GM19463 (cell line): ENCODE data around the gene KHSRP.
"Not testable (repeated sequence)": the region's sequence is repeated elsewhere in the genome, so short reads cannot be mapped to it uniquely, and the experiment has no call there.

Source experiments
- ATAC-seq: cut with Tn5 transposase; IDR thresholded peaks from one replicate; pipeline ENCODE4 v1.9.1; 2021; ENCODE audit warnings: mild to moderate bottlenecking, moderate library complexity; ENCODE audit not compliant: unreplicated experiment

Gene KHSRP

GRCh38 chr19:6421075-6422014 lies 3.3 kb downstream of the KHSRP start:
- no peak for ATAC-seq

DNA sequence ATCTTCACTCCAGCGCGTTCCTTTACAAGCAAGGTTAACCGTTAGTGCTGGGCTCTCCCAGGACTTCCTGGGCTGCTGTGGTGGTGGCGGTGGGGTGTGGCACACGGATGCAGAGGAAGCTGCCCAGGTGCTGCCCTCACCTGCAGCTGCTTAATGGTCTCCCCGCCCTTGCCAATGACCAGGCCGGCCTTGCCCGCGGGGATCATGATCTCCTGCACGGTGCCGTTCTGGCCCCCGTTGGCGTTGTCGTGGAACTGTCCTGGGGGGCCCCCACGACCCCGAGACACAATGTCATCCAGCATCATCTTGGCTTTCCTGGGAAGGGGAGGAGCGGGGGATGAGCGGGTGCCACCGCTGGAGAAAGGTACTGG lies 6.1 kb downstream of the KHSRP start:
- no peak for ATAC-seq

DNA sequence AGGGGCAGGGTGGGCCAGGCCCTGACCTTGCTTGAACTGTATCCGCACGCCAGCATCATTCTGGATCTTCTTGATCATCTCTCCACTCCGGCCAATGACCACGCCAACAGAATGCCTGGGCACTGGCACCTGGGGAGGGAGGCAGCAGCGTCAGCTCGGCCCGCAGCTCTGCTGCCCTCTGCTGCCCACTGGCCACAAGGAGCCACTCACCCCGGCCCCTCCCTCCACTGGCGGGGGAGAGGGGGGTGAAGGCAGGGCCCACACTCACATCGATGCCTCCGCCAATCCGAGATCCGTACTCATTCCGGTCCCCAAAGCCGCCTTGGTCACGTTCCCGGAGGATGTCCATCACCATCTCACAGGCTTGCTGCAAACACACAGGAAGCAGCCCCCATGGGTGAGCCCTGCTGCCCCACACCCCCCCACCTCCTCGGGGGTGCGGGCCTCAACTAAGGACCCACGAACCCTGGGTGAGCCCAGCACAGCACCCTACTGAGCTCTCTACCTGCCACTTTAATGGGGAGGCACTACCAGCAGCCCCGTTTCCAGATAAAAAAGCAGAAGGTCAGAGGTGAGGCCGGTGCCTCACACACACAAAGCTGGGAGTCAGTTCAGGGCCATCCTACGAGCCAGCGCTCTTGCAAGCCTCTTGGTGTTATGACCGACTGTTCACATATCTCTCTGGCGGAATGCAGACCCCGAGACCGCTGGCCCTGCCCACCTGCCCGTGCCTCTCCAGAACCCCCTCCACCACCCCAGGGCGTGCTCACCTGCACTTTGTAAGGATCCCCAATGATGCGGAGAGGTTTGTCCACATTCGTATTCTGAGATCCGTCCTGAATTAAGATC lies 6.7 kb downstream of the KHSRP start:
- no peak for ATAC-seq

- ATAC-seq = no peak
These were observed 7.8 kb downstream of the KHSRP start for GRCh38 chr19:6416658-6417405.

DNA sequence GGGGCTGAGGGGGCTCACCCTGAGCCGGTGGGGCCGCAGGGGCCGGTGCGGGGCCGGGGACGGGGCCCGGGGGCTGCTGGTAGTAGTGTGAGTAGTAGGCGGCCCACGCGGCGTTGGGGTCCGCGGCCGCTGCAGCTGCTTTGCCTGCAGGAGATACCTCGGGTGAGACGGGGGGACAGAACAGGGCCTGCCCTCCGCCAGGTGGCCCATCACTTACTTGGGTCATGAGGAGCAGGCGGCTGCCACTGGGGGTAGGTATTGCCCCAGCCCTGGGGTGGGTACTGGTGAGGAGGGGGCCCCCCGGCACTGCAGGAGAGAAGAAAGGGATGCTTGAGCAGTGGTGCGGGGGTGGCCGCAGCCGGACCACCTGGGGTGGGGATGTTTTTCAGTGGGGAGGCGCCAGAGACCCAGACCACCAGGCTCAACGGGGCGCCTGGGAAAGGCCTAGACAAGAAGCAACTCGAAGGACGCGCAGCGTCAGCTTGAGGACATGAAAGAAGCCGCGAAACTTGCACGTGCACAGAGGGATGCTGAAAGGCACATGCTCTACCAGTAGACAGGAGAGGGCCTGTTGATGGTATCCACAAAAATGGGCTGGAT lies 8.9 kb downstream of the KHSRP start:
- ATAC-seq = no peak

DNA sequence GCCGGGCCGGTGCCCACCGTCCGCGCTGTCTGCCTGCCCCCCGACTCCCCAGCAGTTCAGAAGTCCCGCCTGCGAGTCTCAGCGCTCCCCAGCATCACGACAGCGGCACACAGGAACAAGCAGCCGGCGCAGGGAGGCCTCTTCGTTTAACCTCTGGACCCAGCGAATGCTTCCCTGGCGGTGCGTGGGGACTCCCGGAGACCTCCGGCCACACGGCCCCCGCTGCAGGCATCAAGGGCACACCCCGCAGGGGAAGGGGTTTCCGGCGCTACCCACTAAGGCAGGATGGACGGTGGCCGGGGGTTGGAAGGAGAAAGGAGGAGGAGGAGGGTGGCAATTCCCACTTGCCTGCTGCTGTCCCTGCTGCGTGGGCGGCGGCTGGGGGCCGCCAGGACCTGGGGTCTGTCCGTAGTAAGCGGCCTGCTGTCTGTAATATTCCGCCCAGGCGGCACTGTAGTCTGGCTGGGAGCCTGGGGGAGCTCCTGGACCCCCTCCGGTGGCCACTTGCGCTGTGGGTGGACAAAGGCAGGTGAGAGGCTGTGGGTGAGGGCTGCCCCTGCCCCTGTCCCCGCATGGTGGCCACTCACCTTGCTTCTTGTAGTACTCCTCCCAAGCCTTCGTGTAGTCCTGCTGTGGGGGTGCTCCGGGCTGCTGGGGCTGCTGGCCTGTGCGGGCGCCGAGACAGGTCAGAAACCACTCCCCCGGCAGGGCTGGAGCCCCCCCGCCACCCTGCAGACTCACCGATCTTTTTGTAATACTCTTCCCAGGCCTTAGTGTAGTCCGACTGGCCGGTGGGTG lies 9.6 kb downstream of the KHSRP start:
- ATAC-seq = no peak

DNA sequence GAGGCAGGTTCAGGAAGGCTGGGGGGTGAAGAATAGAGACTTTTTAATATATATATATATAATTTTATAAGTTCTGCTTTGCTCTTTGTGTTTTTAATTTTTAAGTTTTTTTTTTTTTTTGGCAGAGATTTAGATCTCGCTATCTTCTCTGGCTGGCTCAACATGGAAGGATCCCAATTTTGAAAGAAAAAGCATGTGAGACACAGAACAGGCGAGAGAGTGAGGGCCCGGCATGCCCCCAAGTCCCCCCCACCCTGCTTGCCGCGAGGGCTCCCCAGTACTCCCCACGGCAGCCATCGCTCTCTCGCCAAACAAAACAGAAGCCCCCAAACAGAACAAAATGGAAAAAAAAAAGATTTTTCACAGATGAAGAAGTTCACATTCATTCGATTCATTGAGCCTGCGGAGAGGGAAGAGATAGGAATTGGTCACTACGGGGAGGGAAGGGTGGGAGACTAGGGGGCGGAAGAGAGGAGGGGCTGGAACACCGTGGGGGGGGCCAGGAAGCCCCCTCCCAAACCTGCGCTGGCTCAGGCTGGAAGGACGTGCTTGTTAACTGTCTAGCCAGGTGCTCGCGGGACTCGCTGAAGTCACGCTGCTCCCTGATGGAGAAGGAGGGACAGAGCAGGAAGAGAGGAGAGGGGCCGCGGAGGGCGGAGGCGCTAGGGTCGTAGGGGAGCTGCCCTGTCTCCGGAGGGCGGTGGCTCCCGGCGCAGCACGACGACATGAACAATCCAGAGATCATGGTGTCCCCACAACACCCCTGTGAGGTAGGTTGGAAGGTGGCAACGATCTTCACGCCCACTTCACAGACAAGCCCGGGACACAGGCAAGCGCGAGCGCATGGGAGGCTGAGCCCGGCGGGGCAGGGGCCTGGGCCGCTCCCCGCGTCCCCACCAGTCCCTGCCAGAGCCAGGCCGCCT lies 10.6 kb downstream of the KHSRP start:
- ATAC-seq = no peak

DNA sequence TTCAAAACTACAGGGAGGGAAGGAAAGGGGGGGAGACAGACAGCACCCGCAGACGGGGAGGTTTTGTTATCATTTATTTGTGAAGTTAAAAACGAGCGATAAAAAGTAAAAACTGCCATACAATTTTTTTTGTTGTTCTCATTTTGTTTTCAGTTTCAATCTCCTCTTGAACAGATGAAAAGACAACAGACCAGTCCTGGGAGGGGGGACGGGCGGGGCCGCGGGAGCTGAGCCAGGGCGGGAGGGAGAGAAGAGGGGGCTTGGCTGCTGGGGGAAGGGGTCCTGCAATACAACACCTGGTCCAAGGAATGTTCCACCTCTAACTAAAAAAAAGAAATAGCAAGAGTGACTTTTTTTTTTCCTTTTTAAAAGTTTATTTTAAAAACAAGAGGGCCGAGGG lies 11.3 kb downstream of the KHSRP start:
- no peak for ATAC-seq

DNA sequence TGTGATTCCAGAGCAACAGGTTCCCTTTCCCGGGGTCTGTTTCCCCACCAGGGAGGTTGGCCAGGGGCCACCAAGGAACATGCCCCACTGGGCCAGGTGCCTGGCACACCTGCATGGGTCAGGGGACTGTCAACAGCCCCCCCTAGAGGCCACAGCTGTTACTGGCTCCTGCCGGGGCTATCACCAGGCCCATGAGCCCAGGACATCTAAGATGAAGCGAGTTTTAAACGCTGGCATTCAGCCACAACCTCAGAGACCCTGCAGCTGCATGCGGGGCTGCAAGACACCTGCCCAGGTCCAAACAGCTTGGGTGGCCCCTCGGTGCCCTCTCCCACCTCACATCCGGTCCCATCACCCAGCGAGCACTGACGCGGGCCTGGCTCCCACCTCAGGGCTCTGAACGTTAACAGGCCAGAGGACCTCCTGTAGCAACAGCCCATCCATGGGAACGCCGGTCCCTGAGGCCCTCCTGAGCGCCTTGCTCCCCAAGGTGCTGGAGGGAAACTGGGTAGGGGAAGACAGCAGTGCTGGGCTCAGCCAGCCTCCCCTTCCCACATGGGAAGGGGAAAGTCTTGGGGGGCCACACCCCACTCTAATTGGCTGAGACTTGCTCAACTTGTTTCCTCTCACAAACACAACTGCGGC lies 12.0 kb downstream of the KHSRP start:
- ATAC-seq = no peak

- no peak for ATAC-seq
These were observed 12.6 kb downstream of the KHSRP start for GRCh38 chr19:6412061-6412446.

DNA sequence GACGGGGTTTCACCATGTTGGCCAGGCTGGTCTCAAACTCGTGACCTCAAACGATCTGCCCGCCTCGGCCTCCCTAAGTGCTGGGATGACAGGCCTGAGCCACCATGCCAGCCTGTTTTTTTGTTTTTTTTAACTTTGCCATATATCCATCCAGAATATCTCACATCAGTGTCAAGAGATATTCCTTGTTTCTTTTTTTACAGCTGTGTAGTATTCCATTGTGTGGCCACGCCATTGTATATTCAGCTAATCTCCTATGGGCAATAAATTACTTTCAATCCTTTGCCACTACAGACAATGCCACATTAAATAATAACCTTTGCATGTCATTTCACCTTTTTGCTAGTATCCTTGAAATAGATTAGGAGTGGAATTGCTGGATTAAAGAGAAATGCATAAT lies 15.3 kb downstream of the KHSRP start:
- no peak for ATAC-seq

- ATAC-seq = no peak
These were observed 18.2 kb downstream of the KHSRP start for GRCh38 chr19:6406401-6406800.

DNA sequence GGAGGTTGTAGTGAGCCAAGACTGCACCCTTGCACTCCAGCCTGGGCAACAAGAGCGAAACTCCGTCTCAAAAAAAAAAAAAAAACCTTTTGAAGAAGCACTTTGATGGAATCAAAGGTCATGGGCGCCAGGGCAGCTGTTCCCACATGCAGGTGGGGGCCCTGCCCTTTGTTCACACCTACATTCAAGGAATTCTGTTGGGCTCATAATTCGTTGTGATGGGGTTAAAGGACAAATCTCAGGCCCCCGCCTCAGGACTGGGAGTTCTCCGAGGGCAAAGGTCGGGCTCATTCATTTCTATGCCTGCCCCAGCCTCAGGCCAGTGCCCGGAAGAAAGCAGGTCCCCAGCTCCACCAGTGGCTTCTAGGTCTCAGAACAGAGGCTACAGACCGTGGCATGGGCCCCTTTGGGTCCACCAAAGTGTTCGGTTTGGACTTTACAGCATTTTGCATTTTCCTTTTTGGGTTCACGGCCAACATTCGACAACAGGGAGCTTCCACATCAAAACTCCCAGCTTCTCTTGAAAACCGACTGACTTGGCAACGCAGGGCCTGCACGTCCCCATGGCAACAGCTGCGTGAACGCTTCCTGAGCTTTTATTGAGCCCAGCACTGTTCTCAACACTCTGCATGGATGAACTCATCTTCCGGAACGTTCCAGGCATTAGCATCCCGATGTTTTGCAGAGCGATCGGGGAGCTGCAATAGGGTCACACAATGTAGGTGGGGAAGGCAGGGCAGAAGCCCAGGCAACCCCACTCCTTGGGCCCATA lies 21.6 kb downstream of the KHSRP start:
- no peak for ATAC-seq

GRCh38 chr19:6402058-6402457 lies 22.6 kb downstream of the KHSRP start:
- no peak for ATAC-seq

DNA sequence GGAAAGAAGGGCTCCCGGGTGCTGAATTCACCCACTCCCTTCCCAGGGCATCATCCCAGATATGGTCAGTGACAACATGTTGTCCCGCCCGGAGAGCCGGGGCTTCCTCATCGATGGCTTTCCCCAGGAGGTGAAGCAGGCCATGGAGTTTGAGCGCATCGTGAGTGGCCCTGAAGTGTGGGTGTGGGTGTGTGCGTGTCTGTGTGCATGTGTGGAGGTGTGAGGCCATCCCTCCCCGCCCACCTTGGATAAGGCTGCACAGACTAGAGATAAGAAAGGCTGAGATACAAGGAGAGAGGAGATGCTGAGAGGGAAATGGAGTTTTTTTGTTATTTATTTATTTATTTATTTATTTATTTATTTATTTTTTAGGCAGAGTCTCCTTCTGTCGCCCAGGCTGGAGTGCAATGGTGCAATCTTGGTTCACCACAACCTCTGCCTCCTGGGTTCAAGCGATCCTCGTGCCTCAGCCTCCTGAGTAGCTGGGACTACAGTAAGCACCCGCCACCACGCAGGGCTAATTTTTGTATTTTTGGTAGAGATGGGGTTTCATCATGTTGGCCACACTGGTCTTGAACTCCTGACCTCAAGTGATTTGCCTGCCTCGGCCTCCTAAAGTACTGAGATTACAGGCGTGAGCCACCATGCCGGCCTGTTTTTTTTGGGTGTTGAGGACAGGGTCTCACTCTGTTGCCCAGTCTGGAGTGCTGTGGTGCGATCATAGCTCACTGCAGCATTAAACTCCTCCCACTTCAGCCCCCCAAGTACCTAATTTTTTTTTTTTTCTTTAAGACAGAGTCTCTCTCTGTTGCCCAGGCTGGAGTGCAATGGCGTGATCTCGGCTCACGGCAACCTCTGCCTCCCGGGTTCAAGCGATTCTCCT lies 24.3 kb downstream of the KHSRP start:
- ATAC-seq = not testable (repeated sequence)

DNA sequence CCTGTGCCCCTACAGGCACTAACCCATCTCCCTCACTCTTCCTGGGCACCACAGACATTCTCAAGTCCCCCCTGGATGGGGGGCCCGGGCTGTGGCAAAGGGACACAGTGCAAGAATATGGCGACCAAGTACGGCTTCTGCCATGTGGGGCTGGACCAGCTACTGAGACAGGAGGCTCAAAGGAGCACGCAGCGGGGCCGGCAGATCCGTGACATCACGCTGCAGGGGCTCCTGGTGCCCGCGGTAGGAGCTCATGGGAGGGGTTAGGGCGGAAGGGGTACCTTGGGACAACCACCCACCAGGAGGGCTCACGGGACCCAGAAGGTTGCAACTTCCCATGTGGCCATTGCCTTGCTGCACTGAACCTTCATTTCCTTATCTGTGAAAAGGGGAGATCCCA lies 28.3 kb downstream of the KHSRP start:
- no peak for ATAC-seq

GRCh38 chr19:6394831-6395230 lies 29.8 kb downstream of the KHSRP start:
- no peak for ATAC-seq
